IMR-90 (cell line): ENCODE data around the gene ATP8B3. TPM values are rescaled to one million over a fixed set of nuclear protein-coding genes. Genes with fewer than 3 reads are reported as not detected.

Experiments used
- ATAC-seq: fragments of 200-7000 bp; cut with Tn5 transposase; 2 replicates; pipeline ENCODE4 v1.9.1; 2020; ENCODE audit warnings: low read depth, mild to moderate bottlenecking, moderate library complexity
- BruUV-seq: library from RNA; stranded (reverse); fragments of 400-500 nt; replicated peaks from 2 replicates; lab custom pipeline; 2021; lab: Mats Ljungman, UMichigan
- CTCF ChIA-PET: fragments of 300-600 bp; formaldehyde crosslinking; extraction: SDS; loops from one replicate; lab custom pipeline; 2021; ENCODE audit warnings: antibody characterized with exemption; lab: Yijun Ruan, JAX
- POLR2A ChIA-PET: fragments of 300-600 bp; sonication (Branson Sonifier 250); formaldehyde crosslinking; loops from one replicate; lab custom pipeline; 2022; ENCODE audit warnings: antibody characterized with exemption; ENCODE audit not compliant: unreplicated experiment; lab: Charles Lee
- DNase-seq: peaks from one replicate; pipeline ENCODE4 v3.0.0; 2013
- H2AFZ ChIP-seq: replicated peaks from 2 replicates; pipeline ENCODE3; 2013; ENCODE audit warnings: low read length, mild to moderate bottlenecking; ENCODE audit not compliant: poor library complexity
- H2AK5ac ChIP-seq: 2 replicates; pipeline ENCODE4 v1.6.1; 2013; ENCODE audit warnings: low read depth, low read length, inconsistent platforms
- H2AK9ac ChIP-seq: replicated peaks from 2 replicates; pipeline ENCODE3; 2013; ENCODE audit warnings: mild to moderate bottlenecking, low read depth, low read length, moderate library complexity; ENCODE audit not compliant: poor library complexity
- H2BK120ac ChIP-seq: 2 replicates; pipeline ENCODE4 v1.6.1; 2013; ENCODE audit warnings: low read depth, low read length, inconsistent platforms
- H2BK15ac ChIP-seq: 3 replicates; pipeline ENCODE4 v1.6.1; 2013; ENCODE audit warnings: low read depth, low read length, inconsistent platforms
- H2BK20ac ChIP-seq: 2 replicates; pipeline ENCODE4 v1.6.1; 2013; ENCODE audit warnings: low read depth, mild to moderate bottlenecking, inconsistent platforms, low read length, moderate library complexity
- H2BK5ac ChIP-seq: 2 replicates; pipeline ENCODE4 v1.6.1; 2013; ENCODE audit warnings: mild to moderate bottlenecking, low read depth, low read length, inconsistent platforms; ENCODE audit not compliant: poor library complexity, severe bottlenecking
- H3K14ac ChIP-seq: replicated peaks from 2 replicates; pipeline ENCODE4 v1.6.1; 2013; ENCODE audit warnings: low read depth, low read length, inconsistent platforms
- H3K18ac ChIP-seq: 2 replicates; pipeline ENCODE4 v1.6.1; 2013; ENCODE audit warnings: low read depth, low read length, control low read depth
- H3K23ac ChIP-seq: 2 replicates; pipeline ENCODE4 v1.6.1; 2013; ENCODE audit warnings: low read depth, low read length, inconsistent platforms
- H3K27ac ChIP-seq: 2 replicates; pipeline ENCODE4 v1.5.1; 2013; ENCODE audit warnings: mild to moderate bottlenecking, control low read depth, low read length; ENCODE audit not compliant: insufficient read depth
- H3K27me3 ChIP-seq: 2 replicates; pipeline ENCODE4 v1.6.1; 2013; ENCODE audit warnings: low read length; ENCODE audit not compliant: control insufficient read depth, insufficient read depth
- H3K36me3 ChIP-seq: 2 replicates; pipeline ENCODE4 v1.6.1; 2013; ENCODE audit warnings: low read length, mixed read lengths; ENCODE audit not compliant: control insufficient read depth, insufficient read depth
- H3K4ac ChIP-seq: 2 replicates; pipeline ENCODE4 v1.6.1; 2013; ENCODE audit warnings: low read depth, low read length, inconsistent platforms
- H3K4me1 ChIP-seq: 2 replicates; pipeline ENCODE4 v1.6.1; 2013; ENCODE audit warnings: low read length, mixed read lengths; ENCODE audit not compliant: control insufficient read depth, insufficient read depth
- H3K4me2 ChIP-seq: 2 replicates; pipeline ENCODE4 v1.6.1; 2013; ENCODE audit warnings: low read depth, mild to moderate bottlenecking, control low read depth, low read length, moderate library complexity
- H3K4me3 ChIP-seq: 2 replicates; pipeline ENCODE4 v1.5.1; 2013; ENCODE audit warnings: low read depth, mild to moderate bottlenecking, control low read depth, low read length, moderate library complexity; ENCODE audit not compliant: insufficient read depth
- H3K56ac ChIP-seq: 2 replicates; pipeline ENCODE4 v1.6.1; 2013; ENCODE audit warnings: low read length, inconsistent platforms; ENCODE audit not compliant: insufficient read depth; ENCODE audit errors: extremely low read depth
- H3K79me1 ChIP-seq, 2 experiments: 2 replicates each; pipeline ENCODE4 v1.6.1; 2013; ENCODE audit warnings: low read length in 2 of 2, inconsistent platforms in 1 of 2, low read depth in 1 of 2
- H3K9ac ChIP-seq: 2 replicates; pipeline ENCODE4 v1.6.1; 2013; ENCODE audit warnings: low read depth, low read length, control low read depth
- H3K9me1 ChIP-seq: 2 replicates; pipeline ENCODE4 v1.6.1; 2013; ENCODE audit warnings: low read length, inconsistent platforms; ENCODE audit not compliant: insufficient read depth
- H3K9me3 ChIP-seq: 2 replicates; pipeline ENCODE4 v1.6.1; 2013; ENCODE audit warnings: low read length; ENCODE audit not compliant: control insufficient read depth, insufficient read depth
- H4K20me1 ChIP-seq: 2 replicates; pipeline ENCODE4 v1.6.1; 2013; ENCODE audit warnings: low read length, inconsistent platforms; ENCODE audit not compliant: insufficient read depth
- H4K5ac ChIP-seq: 2 replicates; pipeline ENCODE4 v1.6.1; 2013; ENCODE audit warnings: mild to moderate bottlenecking, low read depth, low read length, control low read depth
- H4K8ac ChIP-seq, 2 experiments: 2 replicates each; pipeline ENCODE4 v1.6.1; 2013; ENCODE audit warnings: low read depth in 2 of 2, low read length in 2 of 2, control low read depth in 1 of 2, inconsistent platforms in 1 of 2
- H4K91ac ChIP-seq: 2 replicates; pipeline ENCODE4 v1.6.1; 2013; ENCODE audit warnings: low read depth, low read length, inconsistent platforms; ENCODE audit not compliant: insufficient read depth
- BHLHE40 ChIP-seq: fragments of 150-350 bp; IDR thresholded peaks from 2 replicates; pipeline ENCODE4 v1.6.1; 2016; ENCODE audit warnings: mild to moderate bottlenecking, low read depth, low read length
- CEBPB ChIP-seq: IDR thresholded peaks from 2 replicates; pipeline ENCODE4 v1.6.1; 2012; ENCODE audit warnings: low read depth, low read length, improper control_type of control experiment
- CHD1 ChIP-seq: IDR thresholded peaks from 2 replicates; pipeline ENCODE4 v1.6.1; 2012; ENCODE audit warnings: low read depth, low read length, improper control_type of control experiment
- FOS ChIP-seq: fragments of 150-350 bp; IDR thresholded peaks from 2 replicates; pipeline ENCODE4 v1.6.1; 2016; ENCODE audit warnings: low read depth, low read length
- MAFK ChIP-seq: IDR thresholded peaks from 2 replicates; pipeline ENCODE4 v1.6.1; 2012; ENCODE audit warnings: low read depth, low read length, improper control_type of control experiment
- MAZ ChIP-seq: IDR thresholded peaks from 2 replicates; pipeline ENCODE4 v1.6.1; 2012; ENCODE audit warnings: low read depth, mild to moderate bottlenecking, low read length, improper control_type of control experiment, moderate library complexity, borderline replicate concordance
- MXI1 ChIP-seq: IDR thresholded peaks from 2 replicates; pipeline ENCODE4 v1.6.1; 2012; ENCODE audit warnings: low read depth, mild to moderate bottlenecking, low read length, moderate library complexity, borderline replicate concordance
- NFE2L2 ChIP-seq: fragments of 150-350 bp; IDR thresholded peaks from 2 replicates; pipeline ENCODE4 v1.6.1; 2016; ENCODE audit warnings: low read depth, mild to moderate bottlenecking, low read length
- POLR2A ChIP-seq: IDR thresholded peaks from 2 replicates; pipeline ENCODE4 v1.6.1; 2012; ENCODE audit warnings: mild to moderate bottlenecking, low read depth, low read length
- RAD21 ChIP-seq: IDR thresholded peaks from 2 replicates; pipeline ENCODE4 v1.6.1; 2012; ENCODE audit warnings: low read length, improper control_type of control experiment
- RCOR1 ChIP-seq: IDR thresholded peaks from 2 replicates; pipeline ENCODE4 v1.6.1; 2012; ENCODE audit warnings: mild to moderate bottlenecking, low read length, improper control_type of control experiment; ENCODE audit not compliant: insufficient replicate concordance
- RFX5 ChIP-seq: IDR thresholded peaks from 2 replicates; pipeline ENCODE4 v1.8.0; 2012; ENCODE audit warnings: low read depth, mild to moderate bottlenecking, low read length, moderate library complexity
- SMC3 ChIP-seq: fragments of 150-350 bp; IDR thresholded peaks from 2 replicates; pipeline ENCODE4 v1.6.1; 2016; ENCODE audit warnings: low read depth, mild to moderate bottlenecking, antibody characterized with exemption, low read length, moderate library complexity
- WGBS, 2 experiments: methylation state at CpG; one replicate each; pipeline versions ENCODE4 v1.1.5 to v1.1.7; 2013; ENCODE audit warnings: missing lambda C conversion rate in 2 of 2; ENCODE audit not compliant: insufficient read length in 1 of 2; ENCODE audit errors: extremely low coverage in 2 of 2; 5-methylcytosine and 5-hydroxymethylcytosine counted together
- dilution Hi-C: fragments of 300-500 bp; cut with HindIII; formaldehyde crosslinking; loops from one replicate; pipeline ENCODE4 v1.14.3; 2018; ENCODE audit warnings: low sequenced_read_pairs; ENCODE audit not compliant: unreplicated experiment
- in situ Hi-C: fragments of 300-500 bp; cut with MboI; formaldehyde crosslinking; loops from 3 replicates; pipeline ENCODE4 v1.14.3; 2019; ENCODE audit warnings: low sequenced_read_pairs, inconsistent platforms, mixed read lengths
- intact Hi-C: fragments of 100-400 bp; cut with micrococcal nuclease; formaldehyde crosslinking; loops from 2 replicates; pipeline ENCODE4 v1.10.0; 2022
- polyA plus RNA-seq, 3 experiments: library from polyadenylated mRNA; depleted of rRNA; stranded (reverse); fragments of >200 nt; gene quantifications; 2 replicates each; pipeline ENCODE4 v1.2.3, GENCODE V29; 2012; ENCODE audit warnings: low replicate concordance in 1 of 3
- total RNA-seq: library from RNA; depleted of rRNA; stranded (reverse); fragments of >200 nt; gene quantifications from 2 replicates; pipeline ENCODE4 v1.2.3, GENCODE V29; 2012
- TF ChIP-seq, protein P1 (sequence below): fragments of 150-350 bp; IDR thresholded peaks from 2 replicates; pipeline ENCODE4 v1.6.1; 2016; ENCODE audit warnings: low read depth, mild to moderate bottlenecking, low read length, moderate library complexity, borderline replicate concordance
- TF ChIP-seq, protein P2 (sequence below): fragments of 150-350 bp; IDR thresholded peaks from 2 replicates; pipeline ENCODE4 v1.6.1; 2017; ENCODE audit warnings: mild to moderate bottlenecking, antibody characterized with exemption, low read length, low read depth
- TF ChIP-seq, protein P3 (sequence below): conservative IDR thresholded peaks from 2 replicates; pipeline ENCODE4 v1.5.1; 2012; ENCODE audit warnings: mild to moderate bottlenecking, low read depth, low read length, improper control_type of control experiment

Gene ATP8B3
- total and polyA plus RNA-seq, 2 of the 4 experiments (the other 2 are of a cell fraction) = 1.6 to 8.1 TPM

DNA sequence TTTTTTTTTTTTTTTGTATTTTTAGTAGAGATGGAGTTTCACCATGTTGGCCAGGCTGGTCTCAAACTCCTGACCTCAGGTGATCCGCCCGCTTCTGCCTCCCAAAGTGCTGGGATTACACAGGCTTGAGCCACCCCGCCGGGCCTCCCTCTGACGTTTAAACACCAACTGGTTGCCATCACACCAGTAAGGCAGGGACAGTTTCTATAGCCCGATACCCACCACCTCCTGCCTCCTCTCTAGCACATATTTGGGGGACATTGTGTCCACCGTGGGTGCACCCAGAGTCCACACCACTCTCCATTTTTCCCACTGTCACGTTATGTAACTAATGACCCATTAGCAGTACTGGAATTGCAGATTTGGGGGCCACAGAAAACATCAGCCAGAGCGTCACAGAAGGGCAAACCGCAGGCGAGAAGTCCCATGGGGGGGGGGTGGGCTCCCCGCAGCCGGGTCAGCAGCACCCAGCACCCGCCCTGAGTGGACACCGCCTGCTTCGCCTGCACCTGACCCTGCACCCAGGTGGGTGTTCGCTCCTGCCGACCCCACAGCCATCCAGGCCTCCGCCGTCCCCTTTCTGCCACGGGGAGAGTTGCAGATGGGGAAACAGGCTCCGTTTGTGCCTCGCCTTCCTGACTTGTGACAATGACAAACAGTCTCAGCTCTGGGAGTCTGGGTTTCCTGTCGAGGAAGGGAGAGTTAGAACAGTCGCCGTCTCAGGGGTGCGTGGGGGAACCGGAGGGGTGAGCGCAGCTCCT lies 55.2 kb downstream of the ATP8B3 start:
- H3K14ac ChIP-seq = no peak overlapping the region
- H3K9me3 ChIP-seq = no peaks in the 10 kb centered on the region
- H2BK20ac ChIP-seq = no peak overlapping the region
- H3K36me3 ChIP-seq = no peaks in the 10 kb centered on the region
- no peak overlapping the region for H2BK15ac ChIP-seq
- POLR2A ChIA-PET = no interaction called here
- 4% methylated on average over 14 of the region's 29 CpGs; no CpG with 5 or more reads in 1 of the 2 experiments for WGBS, 2 experiments
- in situ Hi-C loops = no loop called here
- H3K4me3 ChIP-seq = no peak overlapping the region
- no peaks in the 10 kb centered on the region for H3K79me1 ChIP-seq
- no TSS peak for BruUV-seq
- DNase-seq (no peak), ATAC-seq (no peak)
- dilution Hi-C loops = no loop called here
- no peak overlapping the region for H4K5ac ChIP-seq
- no peak overlapping the region for H3K23ac ChIP-seq
- H2BK5ac ChIP-seq = no peak overlapping the region
- no peak overlapping the region for H2AK9ac ChIP-seq
- H3K18ac ChIP-seq = no peak overlapping the region
- H2BK120ac ChIP-seq = no peak overlapping the region
- H3K56ac ChIP-seq = no peak overlapping the region
- H3K4ac ChIP-seq = no peak overlapping the region
- H4K20me1 ChIP-seq = peaks cover 6% of the 10 kb centered on the region; the same call in 1 of the 2 replicates
- no peaks in the 10 kb centered on the region for H3K9me1 ChIP-seq
- CTCF ChIA-PET = no interaction called here
- no peak overlapping the region for H3K27ac ChIP-seq
- H4K91ac ChIP-seq = no peak overlapping the region
- no peak overlapping the region for H3K9ac ChIP-seq
- H3K27me3 ChIP-seq = peaks cover 84% of the 10 kb centered on the region
- H2AK5ac ChIP-seq = no peak overlapping the region
- intact Hi-C loops = no loop called here
- no peak overlapping the region for H4K8ac ChIP-seq
- H2AFZ ChIP-seq = no peak overlapping the region
- no peaks in the 10 kb centered on the region for H3K4me1 ChIP-seq
- TF ChIP-seq RAD21 (no peak), POLR2A (no peak), BHLHE40 (no peak), MAZ (no peak), MAFK (no peak), CEBPB (no peak), RFX5 (no peak), MXI1 (no peak), FOS (no peak), NFE2L2 (no peak), RCOR1 (no peak), CHD1 (no peak), SMC3 (no peak)
- TF ChIP-seq, protein P1, sequence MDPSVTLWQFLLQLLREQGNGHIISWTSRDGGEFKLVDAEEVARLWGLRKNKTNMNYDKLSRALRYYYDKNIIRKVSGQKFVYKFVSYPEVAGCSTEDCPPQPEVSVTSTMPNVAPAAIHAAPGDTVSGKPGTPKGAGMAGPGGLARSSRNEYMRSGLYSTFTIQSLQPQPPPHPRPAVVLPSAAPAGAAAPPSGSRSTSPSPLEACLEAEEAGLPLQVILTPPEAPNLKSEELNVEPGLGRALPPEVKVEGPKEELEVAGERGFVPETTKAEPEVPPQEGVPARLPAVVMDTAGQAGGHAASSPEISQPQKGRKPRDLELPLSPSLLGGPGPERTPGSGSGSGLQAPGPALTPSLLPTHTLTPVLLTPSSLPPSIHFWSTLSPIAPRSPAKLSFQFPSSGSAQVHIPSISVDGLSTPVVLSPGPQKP = no peak
- TF ChIP-seq, protein P2, sequence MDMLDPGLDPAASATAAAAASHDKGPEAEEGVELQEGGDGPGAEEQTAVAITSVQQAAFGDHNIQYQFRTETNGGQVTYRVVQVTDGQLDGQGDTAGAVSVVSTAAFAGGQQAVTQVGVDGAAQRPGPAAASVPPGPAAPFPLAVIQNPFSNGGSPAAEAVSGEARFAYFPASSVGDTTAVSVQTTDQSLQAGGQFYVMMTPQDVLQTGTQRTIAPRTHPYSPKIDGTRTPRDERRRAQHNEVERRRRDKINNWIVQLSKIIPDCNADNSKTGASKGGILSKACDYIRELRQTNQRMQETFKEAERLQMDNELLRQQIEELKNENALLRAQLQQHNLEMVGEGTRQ = no peak
- TF ChIP-seq, protein P3, sequence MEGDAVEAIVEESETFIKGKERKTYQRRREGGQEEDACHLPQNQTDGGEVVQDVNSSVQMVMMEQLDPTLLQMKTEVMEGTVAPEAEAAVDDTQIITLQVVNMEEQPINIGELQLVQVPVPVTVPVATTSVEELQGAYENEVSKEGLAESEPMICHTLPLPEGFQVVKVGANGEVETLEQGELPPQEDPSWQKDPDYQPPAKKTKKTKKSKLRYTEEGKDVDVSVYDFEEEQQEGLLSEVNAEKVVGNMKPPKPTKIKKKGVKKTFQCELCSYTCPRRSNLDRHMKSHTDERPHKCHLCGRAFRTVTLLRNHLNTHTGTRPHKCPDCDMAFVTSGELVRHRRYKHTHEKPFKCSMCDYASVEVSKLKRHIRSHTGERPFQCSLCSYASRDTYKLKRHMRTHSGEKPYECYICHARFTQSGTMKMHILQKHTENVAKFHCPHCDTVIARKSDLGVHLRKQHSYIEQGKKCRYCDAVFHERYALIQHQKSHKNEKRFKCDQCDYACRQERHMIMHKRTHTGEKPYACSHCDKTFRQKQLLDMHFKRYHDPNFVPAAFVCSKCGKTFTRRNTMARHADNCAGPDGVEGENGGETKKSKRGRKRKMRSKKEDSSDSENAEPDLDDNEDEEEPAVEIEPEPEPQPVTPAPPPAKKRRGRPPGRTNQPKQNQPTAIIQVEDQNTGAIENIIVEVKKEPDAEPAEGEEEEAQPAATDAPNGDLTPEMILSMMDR = no peak
- H3K4me2 ChIP-seq = no peak overlapping the region
